OCI-LY3 (cell line): ENCODE data around the gene SLC25A42.

Experiments used
- EZH2phosphoT487 ChIP-seq: fragments of 200-600 bp; shearing (Covaris generic); IDR thresholded peaks from 2 replicates; pipeline ENCODE4 v1.6.1; 2018; ENCODE audit warnings: antibody characterized with exemption, mixed run types, low read depth
- TF ChIP-seq, protein P1 (sequence below): fragments of 200-600, 300-600 bp; sonication (generic); IDR thresholded peaks from 2 replicates; pipeline ENCODE4 v1.5.1; 2014; ENCODE audit warnings: antibody characterized with exemption, low read length, low read depth

DNA sequence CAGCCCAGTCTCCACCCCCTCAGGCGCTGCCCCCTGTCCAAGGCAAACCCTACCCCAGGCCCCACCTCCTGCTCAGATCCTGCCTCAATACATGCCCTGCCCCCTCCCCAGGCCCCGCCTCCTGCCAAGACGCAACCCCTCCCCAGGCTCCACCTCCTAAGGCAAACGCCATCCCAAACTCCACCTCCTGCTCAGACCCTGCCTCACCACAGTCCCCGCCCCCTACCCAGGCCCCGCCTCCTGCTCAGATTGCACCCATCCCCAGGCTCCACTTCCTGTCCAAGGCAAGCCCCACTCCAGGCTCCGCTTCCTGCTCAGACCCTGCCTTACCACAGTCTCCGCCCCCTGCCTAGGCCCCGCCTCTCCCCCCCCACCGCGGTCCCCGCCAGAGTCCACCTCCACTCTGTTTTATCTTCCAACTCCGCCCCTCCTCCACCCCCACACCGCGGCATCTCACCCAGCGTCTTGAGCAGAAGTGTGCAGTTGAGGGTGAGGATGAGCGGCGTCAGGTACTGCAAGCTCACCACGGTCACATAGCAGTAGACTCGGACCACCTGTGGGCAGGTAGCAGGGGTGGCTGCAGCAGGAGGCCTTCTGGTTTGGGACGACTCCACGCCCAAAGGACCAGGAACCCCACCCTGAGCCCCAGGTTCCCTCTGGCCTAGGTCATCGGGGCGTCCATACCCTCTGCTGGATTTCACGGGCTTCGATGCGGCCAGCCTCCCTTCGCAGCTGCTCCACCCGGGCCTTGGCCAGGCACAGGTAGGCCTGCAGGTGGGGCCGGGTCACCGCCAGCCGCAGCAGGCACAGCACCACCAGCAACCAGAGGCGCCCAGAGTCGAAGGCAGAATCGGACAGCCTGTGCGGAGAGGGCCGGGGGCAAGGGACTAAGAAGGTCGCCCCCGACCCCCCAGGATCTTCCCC lies 56.8 kb downstream of the SLC25A42 start:
- TF ChIP-seq, protein P1, sequence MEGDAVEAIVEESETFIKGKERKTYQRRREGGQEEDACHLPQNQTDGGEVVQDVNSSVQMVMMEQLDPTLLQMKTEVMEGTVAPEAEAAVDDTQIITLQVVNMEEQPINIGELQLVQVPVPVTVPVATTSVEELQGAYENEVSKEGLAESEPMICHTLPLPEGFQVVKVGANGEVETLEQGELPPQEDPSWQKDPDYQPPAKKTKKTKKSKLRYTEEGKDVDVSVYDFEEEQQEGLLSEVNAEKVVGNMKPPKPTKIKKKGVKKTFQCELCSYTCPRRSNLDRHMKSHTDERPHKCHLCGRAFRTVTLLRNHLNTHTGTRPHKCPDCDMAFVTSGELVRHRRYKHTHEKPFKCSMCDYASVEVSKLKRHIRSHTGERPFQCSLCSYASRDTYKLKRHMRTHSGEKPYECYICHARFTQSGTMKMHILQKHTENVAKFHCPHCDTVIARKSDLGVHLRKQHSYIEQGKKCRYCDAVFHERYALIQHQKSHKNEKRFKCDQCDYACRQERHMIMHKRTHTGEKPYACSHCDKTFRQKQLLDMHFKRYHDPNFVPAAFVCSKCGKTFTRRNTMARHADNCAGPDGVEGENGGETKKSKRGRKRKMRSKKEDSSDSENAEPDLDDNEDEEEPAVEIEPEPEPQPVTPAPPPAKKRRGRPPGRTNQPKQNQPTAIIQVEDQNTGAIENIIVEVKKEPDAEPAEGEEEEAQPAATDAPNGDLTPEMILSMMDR = no peak
- TF ChIP-seq EZH2phosphoT487 = no peak
